Ishikawa (cell line): ENCODE measurements around the gene ACTN4.

Experiments
- CEBPB ChIP-seq: IDR thresholded peaks from 2 replicates; pipeline ENCODE4 v1.6.1; 2012
- CREB1 ChIP-seq: IDR thresholded peaks from 2 replicates; pipeline ENCODE4 v1.6.1; 2012; ENCODE audit warnings: low read depth
- EGR1 ChIP-seq: IDR thresholded peaks from 2 replicates; pipeline ENCODE4 v1.6.1; 2012
- EP300 ChIP-seq: IDR thresholded peaks from 2 replicates; pipeline ENCODE4 v1.6.1; 2012; ENCODE audit warnings: borderline replicate concordance
- FOXM1 ChIP-seq: IDR thresholded peaks from 2 replicates; pipeline ENCODE4 v1.6.1; 2012; ENCODE audit warnings: low read depth, borderline replicate concordance
- NFIC ChIP-seq: IDR thresholded peaks from 2 replicates; pipeline ENCODE4 v1.6.1; 2012
- RAD21 ChIP-seq: IDR thresholded peaks from 2 replicates; pipeline ENCODE4 v1.6.1; 2012; ENCODE audit warnings: low read depth
- TAF1 ChIP-seq: IDR thresholded peaks from 2 replicates; pipeline ENCODE4 v1.6.1; 2012; ENCODE audit warnings: low read depth, mild to moderate bottlenecking
- TCF12 ChIP-seq: IDR thresholded peaks from 2 replicates; pipeline ENCODE4 v1.6.1; 2012; ENCODE audit warnings: low read depth
- TEAD4 ChIP-seq: IDR thresholded peaks from 2 replicates; pipeline ENCODE4 v1.6.1; 2012
- YY1 ChIP-seq: IDR thresholded peaks from 2 replicates; pipeline ENCODE4 v1.6.1; 2012; ENCODE audit warnings: low read depth
- ZBTB7A ChIP-seq: IDR thresholded peaks from 2 replicates; pipeline ENCODE4 v1.6.1; 2012; ENCODE audit warnings: low read depth
- TF ChIP-seq, protein P1 (sequence below): IDR thresholded peaks from 2 replicates; pipeline ENCODE4 v1.6.1; 2012
- TF ChIP-seq, protein P2 (sequence below): IDR thresholded peaks from 2 replicates; pipeline ENCODE4 v1.6.1; 2012
- TF ChIP-seq, protein P3 (sequence below): IDR thresholded peaks from 2 replicates; pipeline ENCODE4 v1.6.1; 2012; ENCODE audit warnings: low read depth, mild to moderate bottlenecking

The ACTN4 gene

DNA sequence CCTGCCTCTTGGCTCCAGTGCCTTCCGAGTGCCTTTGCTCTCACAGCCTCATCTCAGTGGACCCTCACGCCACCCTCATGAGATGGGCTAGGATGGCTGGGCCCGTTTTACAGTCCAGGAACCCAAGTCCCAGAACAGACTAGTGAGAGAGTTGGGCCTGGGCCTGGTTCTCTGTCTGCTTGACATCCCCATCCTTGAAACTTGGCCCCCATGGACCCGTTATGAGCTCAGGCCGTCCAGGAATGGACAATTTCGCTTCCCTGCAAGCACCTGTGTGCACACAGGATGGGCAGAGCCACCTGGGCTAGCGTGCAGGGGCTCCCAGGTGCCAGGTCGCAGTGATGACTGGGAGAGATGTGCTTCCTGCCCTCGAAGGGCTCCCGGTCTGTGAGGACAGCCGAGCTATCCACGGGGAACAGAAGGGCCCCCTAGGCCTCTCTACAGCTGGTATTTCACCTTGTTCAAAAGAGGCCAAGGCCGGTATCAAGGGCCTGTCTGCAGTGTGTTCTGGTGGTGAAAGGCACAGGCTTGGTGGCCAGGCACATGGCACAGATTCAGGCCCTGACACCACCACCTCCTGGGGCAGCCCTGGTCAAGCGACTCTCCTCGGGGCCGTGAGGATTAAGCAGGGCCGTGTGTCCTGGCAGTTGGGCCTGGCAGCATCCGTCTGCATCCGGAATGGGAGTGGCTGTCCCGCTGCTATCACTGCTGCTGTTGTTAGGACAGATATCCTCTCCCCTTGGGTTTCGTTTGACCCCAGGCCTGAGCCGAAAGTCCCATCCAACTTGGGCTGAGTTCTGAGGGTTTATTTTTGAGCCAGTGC is 58.0 kb downstream of the ACTN4 start:
- TF ChIP-seq EGR1 (no peak), NFIC (no peak), ZBTB7A (no peak), TCF12 (no peak), TAF1 (no peak), FOXM1 (no peak), YY1 (no peak), EP300 (no peak), CEBPB (no peak), CREB1 (no peak), TEAD4 (no peak), RAD21 (no peak)
- TF ChIP-seq, protein P1, sequence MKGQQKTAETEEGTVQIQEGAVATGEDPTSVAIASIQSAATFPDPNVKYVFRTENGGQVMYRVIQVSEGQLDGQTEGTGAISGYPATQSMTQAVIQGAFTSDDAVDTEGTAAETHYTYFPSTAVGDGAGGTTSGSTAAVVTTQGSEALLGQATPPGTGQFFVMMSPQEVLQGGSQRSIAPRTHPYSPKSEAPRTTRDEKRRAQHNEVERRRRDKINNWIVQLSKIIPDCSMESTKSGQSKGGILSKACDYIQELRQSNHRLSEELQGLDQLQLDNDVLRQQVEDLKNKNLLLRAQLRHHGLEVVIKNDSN: no peak
- TF ChIP-seq, protein P2, sequence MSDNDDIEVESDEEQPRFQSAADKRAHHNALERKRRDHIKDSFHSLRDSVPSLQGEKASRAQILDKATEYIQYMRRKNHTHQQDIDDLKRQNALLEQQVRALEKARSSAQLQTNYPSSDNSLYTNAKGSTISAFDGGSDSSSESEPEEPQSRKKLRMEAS: no peak
- TF ChIP-seq, protein P3, sequence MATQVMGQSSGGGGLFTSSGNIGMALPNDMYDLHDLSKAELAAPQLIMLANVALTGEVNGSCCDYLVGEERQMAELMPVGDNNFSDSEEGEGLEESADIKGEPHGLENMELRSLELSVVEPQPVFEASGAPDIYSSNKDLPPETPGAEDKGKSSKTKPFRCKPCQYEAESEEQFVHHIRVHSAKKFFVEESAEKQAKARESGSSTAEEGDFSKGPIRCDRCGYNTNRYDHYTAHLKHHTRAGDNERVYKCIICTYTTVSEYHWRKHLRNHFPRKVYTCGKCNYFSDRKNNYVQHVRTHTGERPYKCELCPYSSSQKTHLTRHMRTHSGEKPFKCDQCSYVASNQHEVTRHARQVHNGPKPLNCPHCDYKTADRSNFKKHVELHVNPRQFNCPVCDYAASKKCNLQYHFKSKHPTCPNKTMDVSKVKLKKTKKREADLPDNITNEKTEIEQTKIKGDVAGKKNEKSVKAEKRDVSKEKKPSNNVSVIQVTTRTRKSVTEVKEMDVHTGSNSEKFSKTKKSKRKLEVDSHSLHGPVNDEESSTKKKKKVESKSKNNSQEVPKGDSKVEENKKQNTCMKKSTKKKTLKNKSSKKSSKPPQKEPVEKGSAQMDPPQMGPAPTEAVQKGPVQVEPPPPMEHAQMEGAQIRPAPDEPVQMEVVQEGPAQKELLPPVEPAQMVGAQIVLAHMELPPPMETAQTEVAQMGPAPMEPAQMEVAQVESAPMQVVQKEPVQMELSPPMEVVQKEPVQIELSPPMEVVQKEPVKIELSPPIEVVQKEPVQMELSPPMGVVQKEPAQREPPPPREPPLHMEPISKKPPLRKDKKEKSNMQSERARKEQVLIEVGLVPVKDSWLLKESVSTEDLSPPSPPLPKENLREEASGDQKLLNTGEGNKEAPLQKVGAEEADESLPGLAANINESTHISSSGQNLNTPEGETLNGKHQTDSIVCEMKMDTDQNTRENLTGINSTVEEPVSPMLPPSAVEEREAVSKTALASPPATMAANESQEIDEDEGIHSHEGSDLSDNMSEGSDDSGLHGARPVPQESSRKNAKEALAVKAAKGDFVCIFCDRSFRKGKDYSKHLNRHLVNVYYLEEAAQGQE: no peak

DNA sequence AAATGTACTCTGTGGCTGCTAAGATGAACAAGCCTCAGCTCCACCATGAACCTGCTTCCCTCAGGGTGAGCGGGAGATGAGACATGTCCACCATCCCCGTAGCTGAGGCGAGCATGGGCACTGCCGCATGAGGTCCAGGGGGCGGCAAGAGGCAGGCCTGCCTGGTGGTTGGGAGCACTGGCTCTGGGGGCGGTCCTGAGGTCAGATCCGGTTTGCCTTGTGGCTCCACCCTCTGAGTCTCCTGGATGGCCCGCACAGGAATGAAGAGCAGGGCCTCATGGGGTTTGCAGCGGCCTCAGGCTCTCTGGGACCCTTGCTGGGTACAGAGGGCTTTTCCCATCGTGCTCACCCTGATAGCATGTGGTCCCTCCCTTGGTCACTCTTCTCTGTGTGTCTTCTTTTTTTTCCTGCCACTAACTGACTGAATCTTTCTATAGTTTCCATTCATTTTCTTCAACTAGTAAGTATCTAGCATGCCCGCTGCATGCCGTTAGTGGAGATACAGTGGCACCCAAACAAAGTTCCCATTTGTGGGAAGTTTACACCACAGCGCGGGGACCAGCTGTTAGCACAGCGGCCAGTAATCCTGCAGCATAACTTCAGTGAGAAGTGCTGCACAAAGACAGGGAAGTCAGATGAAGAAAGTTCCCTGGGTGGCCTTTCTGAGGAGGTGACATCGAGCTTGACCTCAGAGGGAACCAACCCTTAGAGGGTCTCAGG is 59.5 kb downstream of the ACTN4 start:
- TF ChIP-seq FOXM1 (no peak), ZBTB7A (no peak), TCF12 (no peak), CREB1 (no peak)
- TF ChIP-seq, protein P2: peak; percentile 32; the same call in 1 of the 2 replicates

DNA sequence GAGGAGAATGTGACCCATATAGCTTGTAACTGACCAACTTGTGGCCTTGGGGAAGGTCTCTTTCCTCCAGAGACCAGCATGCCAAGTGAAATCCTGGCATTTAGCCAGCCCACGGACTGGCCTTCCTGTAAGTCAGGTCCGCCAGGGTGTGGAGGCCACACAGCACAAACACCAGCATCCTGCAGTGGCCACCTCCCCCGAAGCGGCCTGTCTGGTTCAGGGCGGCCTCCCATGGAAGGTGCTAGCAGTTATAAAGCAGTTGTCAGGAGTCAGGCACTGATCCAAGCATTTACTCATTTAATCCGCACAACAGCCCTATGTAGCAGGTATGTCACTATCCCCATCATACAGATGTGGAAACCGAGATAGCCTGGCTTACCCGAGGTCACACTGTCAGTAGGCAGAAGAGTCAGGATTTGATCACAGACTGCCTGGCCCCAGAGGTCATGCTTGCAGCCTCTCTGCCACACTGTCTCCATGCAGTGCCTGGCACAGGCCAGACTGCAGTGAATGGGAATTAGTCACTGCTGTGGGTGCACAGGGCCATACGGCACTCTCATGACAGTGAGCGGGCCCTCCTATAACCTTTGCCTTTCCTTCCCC is 60.2 kb downstream of the ACTN4 start:
- TF ChIP-seq TEAD4: no peak
- TF ChIP-seq NFIC: peak; percentile 71
- TF ChIP-seq, protein P3: no peak
- TF ChIP-seq EP300: no peak
- TF ChIP-seq EGR1: no peak
- TF ChIP-seq CREB1: no peak

- TF ChIP-seq FOXM1 (no peak), TAF1 (no peak), NFIC (no peak), EP300 (no peak), CREB1 (no peak), EGR1 (no peak), RAD21 (no peak), CEBPB (no peak), TEAD4 (no peak), ZBTB7A (no peak), YY1 (no peak)
- TF ChIP-seq, protein P3: no peak
- TF ChIP-seq, protein P2: no peak
These were observed 61.1 kb downstream of the ACTN4 start for GRCh38 chr19:38708413-38709024.
